ENCODE measurements around the gene BANK1. TPM values are rescaled to one million over a fixed set of nuclear protein-coding genes. Genes with fewer than 3 reads are reported as not detected.

The BANK1 gene
- total RNA-seq, 4 donors from 2014 or later, result 0.22 to 1.4 (median 0.96) TPM

DNA sequence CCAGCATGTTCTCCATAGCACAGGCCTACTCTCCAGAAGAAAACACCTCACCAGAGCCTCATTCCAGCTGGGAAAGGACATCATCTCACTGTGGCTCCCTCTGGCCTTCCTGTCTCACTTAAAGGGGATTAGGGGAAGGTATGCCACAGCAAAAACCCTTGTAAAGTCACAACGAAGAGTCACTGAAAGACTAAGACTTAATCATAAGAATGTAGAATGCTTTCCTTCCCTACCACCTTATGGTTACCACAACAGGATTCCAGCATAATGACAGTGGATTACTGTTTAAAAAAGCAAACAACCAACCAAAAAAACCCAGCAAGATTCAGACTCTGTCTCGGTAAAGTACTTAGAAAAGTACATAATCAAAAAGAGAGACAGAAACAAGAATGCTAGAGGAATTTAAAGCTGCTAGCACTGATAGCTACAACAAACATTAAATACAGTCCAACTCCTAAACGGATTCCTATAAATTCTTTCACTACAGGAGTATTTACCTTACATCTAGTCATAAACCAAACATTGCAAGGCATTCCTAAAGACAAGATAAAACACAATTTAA, 75.1 kb downstream of the BANK1 start:
- H3K4me3 ChIP-seq (ENCODE audit: low read depth, poor library complexity, severe bottlenecking), result no peak overlapping the region
- no peak for TF ChIP-seq POLR2A (IDR thresholded peaks at IDR 0.05)
- TF ChIP-seq, protein P1, sequence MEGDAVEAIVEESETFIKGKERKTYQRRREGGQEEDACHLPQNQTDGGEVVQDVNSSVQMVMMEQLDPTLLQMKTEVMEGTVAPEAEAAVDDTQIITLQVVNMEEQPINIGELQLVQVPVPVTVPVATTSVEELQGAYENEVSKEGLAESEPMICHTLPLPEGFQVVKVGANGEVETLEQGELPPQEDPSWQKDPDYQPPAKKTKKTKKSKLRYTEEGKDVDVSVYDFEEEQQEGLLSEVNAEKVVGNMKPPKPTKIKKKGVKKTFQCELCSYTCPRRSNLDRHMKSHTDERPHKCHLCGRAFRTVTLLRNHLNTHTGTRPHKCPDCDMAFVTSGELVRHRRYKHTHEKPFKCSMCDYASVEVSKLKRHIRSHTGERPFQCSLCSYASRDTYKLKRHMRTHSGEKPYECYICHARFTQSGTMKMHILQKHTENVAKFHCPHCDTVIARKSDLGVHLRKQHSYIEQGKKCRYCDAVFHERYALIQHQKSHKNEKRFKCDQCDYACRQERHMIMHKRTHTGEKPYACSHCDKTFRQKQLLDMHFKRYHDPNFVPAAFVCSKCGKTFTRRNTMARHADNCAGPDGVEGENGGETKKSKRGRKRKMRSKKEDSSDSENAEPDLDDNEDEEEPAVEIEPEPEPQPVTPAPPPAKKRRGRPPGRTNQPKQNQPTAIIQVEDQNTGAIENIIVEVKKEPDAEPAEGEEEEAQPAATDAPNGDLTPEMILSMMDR (IDR thresholded peaks at IDR 0.05), result no peak
- DNase-seq (ENCODE audit: low spot score in 2 of 2), result no peak
- 64 to 74% methylated on average over 3 of the region's 3 CpGs for WGBS, 2 donors
- intact Hi-C loops (cut with DNase I; ENCODE audit: low total_unique reads), result no loop called here

GRCh38 chr4:101870874-101871273, 80.3 kb downstream of the BANK1 start:
- DNase-seq (ENCODE audit: low spot score in 2 of 2), result no peak
- intact Hi-C loops (cut with DNase I; ENCODE audit: low total_unique reads), result no loop called here
- no peak for TF ChIP-seq POLR2A (IDR thresholded peaks at IDR 0.05)
- TF ChIP-seq, protein P1 (IDR thresholded peaks at IDR 0.05), result no peak
- 71 to 78% methylated on average over 1 of the region's 1 CpG for WGBS, 2 donors
- no peak overlapping the region for H3K4me3 ChIP-seq (ENCODE audit: low read depth, poor library complexity, severe bottlenecking)

DNA sequence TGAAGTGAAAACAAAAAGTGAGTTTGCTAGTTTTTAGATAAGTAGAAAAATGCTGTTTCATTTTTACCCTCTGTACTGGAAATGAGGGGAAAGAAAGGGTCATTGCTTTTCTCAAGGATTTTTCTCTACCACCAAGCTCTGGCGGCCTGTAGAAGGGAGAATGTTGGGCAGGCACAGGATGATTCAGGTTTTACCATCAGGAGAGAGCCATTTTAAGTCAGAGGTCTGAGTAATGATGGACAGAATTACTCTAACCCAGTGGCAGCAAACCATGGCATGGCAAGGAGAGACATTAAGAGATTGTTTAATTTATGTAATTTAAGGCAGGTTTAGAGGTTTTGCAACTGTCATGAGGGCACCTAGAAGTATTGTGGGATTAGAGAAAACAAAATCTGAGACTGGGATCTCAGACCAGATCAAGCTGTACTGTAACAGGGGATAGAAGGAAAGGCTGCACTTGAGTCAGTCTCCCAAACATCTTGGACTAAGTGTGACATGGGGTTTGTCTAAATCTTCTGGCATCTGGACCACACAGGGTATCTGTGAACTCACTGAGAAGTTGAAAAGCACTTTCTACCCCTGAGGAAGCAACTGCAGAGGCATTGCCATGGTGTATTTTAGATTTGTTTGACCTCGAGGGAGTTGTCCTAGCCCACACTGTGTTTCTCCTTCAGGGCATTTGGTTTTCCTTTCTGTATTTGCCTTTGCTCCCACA, 81.6 kb downstream of the BANK1 start:
- intact Hi-C loops (cut with DNase I; ENCODE audit: low total_unique reads), result no loop called here
- 70 to 77% methylated on average over 2 of the region's 2 CpGs for WGBS, 2 donors
- H3K4me3 ChIP-seq (ENCODE audit: low read depth, poor library complexity, severe bottlenecking), result no peak overlapping the region
- no peak for TF ChIP-seq POLR2A (IDR thresholded peaks at IDR 0.05)
- TF ChIP-seq, protein P1 (IDR thresholded peaks at IDR 0.05), result no peak
- no peak for DNase-seq (ENCODE audit: low spot score in 2 of 2)

DNA sequence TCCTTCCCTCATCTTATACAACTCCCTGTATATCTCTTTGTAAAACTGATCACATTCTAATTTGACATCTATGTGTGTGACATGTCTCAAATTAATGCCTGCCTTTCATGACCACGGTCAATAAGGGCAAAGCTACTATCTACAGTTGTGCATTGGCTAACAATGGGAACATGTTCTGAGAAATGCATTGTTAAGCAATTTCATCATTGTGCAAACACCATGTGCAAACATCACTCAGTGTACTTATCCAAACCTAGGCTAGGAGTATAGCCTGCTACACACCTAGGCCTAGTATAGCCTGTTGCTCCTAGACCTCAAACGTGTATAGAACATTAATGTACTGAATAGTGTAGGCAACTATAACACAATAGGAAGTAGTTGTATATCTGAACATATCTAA, 95.0 kb downstream of the BANK1 start:
- H3K4me3 ChIP-seq (ENCODE audit: low read depth, poor library complexity, severe bottlenecking), result no peak overlapping the region
- intact Hi-C loops (cut with DNase I; ENCODE audit: low total_unique reads), result no loop called here
- WGBS, 2 donors, result 66 to 70% methylated on average over 2 of the region's 2 CpGs
- TF ChIP-seq POLR2A (IDR thresholded peaks at IDR 0.05), result no peak
- TF ChIP-seq, protein P1 (IDR thresholded peaks at IDR 0.05), result no peak
- no peak for DNase-seq (ENCODE audit: low spot score in 2 of 2)

GRCh38 chr4:101886826-101887225, 96.3 kb downstream of the BANK1 start:
- no peak for DNase-seq (ENCODE audit: low spot score in 2 of 2)
- 74 to 76% methylated on average over 3 of the region's 3 CpGs for WGBS, 2 donors
- intact Hi-C loops (cut with DNase I; ENCODE audit: low total_unique reads), result no loop called here
- TF ChIP-seq, protein P1 (IDR thresholded peaks at IDR 0.05), result no peak
- no peak for TF ChIP-seq POLR2A (IDR thresholded peaks at IDR 0.05)
- H3K4me3 ChIP-seq (ENCODE audit: low read depth, poor library complexity, severe bottlenecking), result no peak overlapping the region
